Neural progenitor cell (in vitro differentiated cells): ENCODE data around the gene PDZD11. TPM values are rescaled to one million over a fixed set of nuclear protein-coding genes. Genes with fewer than 3 reads are reported as not detected.
A peak's percentile ranks its signal among the peaks of the same experiment; 100 is the strongest.
"Not testable (repeated sequence)": the region's sequence is repeated elsewhere in the genome, so short reads cannot be mapped to it uniquely, and the experiment has no call there.

Source experiments
- DNase-seq: peaks from one replicate; pipeline ENCODE4 v3.0.0-alpha.2; 2016; ENCODE audit warnings: low spot score
- H2AFZ ChIP-seq: fragments of 200-600 bp; sonication (generic); replicated peaks from 2 replicates; pipeline ENCODE4 v1.6.1; 2016; ENCODE audit warnings: antibody characterized with exemption
- H3F3A ChIP-seq: fragments of 200-600 bp; sonication (generic); 2 replicates; pipeline ENCODE4 v1.6.1; 2016; ENCODE audit warnings: antibody characterized with exemption, low read depth
- H3K27ac ChIP-seq: fragments of 200-600 bp; sonication (generic); 2 replicates; pipeline ENCODE4 v1.5.1; 2016; ENCODE audit warnings: mild to moderate bottlenecking
- H3K27me3 ChIP-seq: fragments of 200-600 bp; sonication (generic); 2 replicates; pipeline ENCODE4 v1.6.1; 2016; ENCODE audit warnings: mild to moderate bottlenecking, moderate library complexity
- H3K36me3 ChIP-seq: fragments of 200-600 bp; sonication (generic); 2 replicates; pipeline ENCODE4 v1.5.1; 2016
- H3K4me1 ChIP-seq: fragments of 200-600 bp; sonication (generic); 2 replicates; pipeline ENCODE4 v1.6.1; 2016; ENCODE audit warnings: mixed run types
- H3K4me2 ChIP-seq: fragments of 200-600 bp; sonication (generic); 2 replicates; pipeline ENCODE4 v1.6.1; 2016
- H3K4me3 ChIP-seq: fragments of 200-600 bp; sonication (generic); 2 replicates; pipeline ENCODE4 v1.5.1; 2016
- H3K79me2 ChIP-seq: fragments of 200-600 bp; sonication (generic); 2 replicates; pipeline ENCODE4 v1.6.1; 2016; ENCODE audit warnings: low read depth
- H3K9ac ChIP-seq: fragments of 200-600 bp; sonication (generic); 2 replicates; pipeline ENCODE4 v1.6.1; 2016
- H3K9me3 ChIP-seq: fragments of 200-600 bp; sonication (generic); 2 replicates; pipeline ENCODE4 v1.5.1; 2016; ENCODE audit warnings: low read depth
- H4K20me1 ChIP-seq: fragments of 200-600 bp; sonication (generic); 2 replicates; pipeline ENCODE4 v1.6.1; 2016; ENCODE audit warnings: low read depth
- H3K27ac Mint-ChIP-seq: 3 replicates; pipeline ENCODE4 v1.8.0; 2021; ENCODE audit warnings: mixed read lengths
- H3K27me3 Mint-ChIP-seq: 2 replicates; pipeline ENCODE4 v1.8.0; 2022; ENCODE audit warnings: low read depth, mild to moderate bottlenecking, inconsistent platforms, moderate library complexity, mixed read lengths; ENCODE audit not compliant: insufficient read depth
- H3K36me3 Mint-ChIP-seq: 3 replicates; pipeline ENCODE4 v1.8.0; 2021; ENCODE audit warnings: mixed read lengths
- H3K4me1 Mint-ChIP-seq: 3 replicates; pipeline ENCODE4 v1.8.0; 2021; ENCODE audit warnings: mixed read lengths
- H3K4me3 Mint-ChIP-seq: 3 replicates; pipeline ENCODE4 v1.8.0; 2021; ENCODE audit warnings: mild to moderate bottlenecking, moderate library complexity, mixed read lengths
- H3K9me3 Mint-ChIP-seq: 3 replicates; pipeline ENCODE4 v1.8.0; 2020; ENCODE audit warnings: mixed read lengths
- EZH2 ChIP-seq: fragments of 200-600 bp; sonication (generic); IDR thresholded peaks from 2 replicates; pipeline ENCODE4 v1.6.1; 2017; ENCODE audit warnings: antibody characterized with exemption, mild to moderate bottlenecking, moderate library complexity
- EZH2phosphoT487 ChIP-seq: fragments of 200-600 bp; sonication (generic); IDR thresholded peaks from 2 replicates; pipeline ENCODE4 v1.6.1; 2017; ENCODE audit warnings: antibody characterized with exemption
- total RNA-seq: library from RNA; depleted of rRNA; stranded (reverse); fragments of >200 nt; gene quantifications from 2 replicates; pipeline ENCODE4 v1.2.3, GENCODE V29; 2015; ENCODE audit warnings: low replicate concordance
- TF ChIP-seq, protein P1 (sequence below): fragments of 200-600 bp; sonication (generic); IDR thresholded peaks from 2 replicates; pipeline ENCODE4 v1.5.1; 2017; ENCODE audit warnings: antibody characterized with exemption, mild to moderate bottlenecking

PDZD11 gene
- total RNA-seq, 1 donor from 2014 or later = 27.7 TPM

DNA sequence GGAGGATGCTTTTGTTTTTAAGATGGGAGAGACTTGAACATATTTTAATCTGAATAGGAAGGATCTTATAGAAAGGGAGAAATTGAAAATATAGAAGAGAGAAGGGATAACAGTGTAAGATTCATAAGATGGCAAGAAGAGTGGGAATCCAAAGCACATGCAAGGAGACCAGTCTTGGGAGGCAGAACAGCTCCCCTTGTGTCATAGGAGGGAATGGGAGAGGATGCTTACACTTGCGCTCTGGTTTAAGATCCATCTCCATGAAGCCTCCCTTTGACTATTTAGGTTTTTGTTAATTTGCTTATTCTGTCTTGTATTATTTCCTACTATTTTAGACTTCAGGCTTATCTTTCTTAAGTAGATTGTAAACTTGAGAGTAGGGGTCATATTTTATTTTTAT, 42.9 kb upstream of the PDZD11 start:
- DNase-seq = no peak
- no peak overlapping the region for H2AFZ ChIP-seq

DNA sequence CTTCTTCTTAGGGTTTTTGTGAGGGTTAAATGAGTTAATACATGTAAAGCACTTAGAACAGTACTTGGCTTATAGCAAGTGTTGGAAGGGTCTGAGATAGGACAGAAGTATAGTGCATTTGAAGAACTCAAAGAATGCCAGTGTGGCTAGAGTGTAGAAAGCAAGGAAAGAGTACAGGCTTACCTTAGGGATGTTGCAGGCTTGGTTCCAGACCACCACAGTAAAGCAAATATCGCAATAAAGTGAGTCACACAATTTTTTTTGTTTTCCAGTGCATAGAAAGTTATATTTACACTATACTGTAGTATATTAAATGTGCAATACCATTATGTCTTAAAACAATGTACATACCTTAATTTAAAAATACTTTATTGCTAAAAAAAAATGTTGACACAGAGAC, 41.4 kb upstream of the PDZD11 start:
- H3K36me3 ChIP-seq = no peaks in the 10 kb centered on the region
- no peaks in the 10 kb centered on the region for H3K4me1 Mint-ChIP-seq
- no peaks in the 10 kb centered on the region for H3F3A ChIP-seq
- no peaks in the 10 kb centered on the region for H3K27me3 Mint-ChIP-seq
- TF ChIP-seq EZH2phosphoT487 (no peak), EZH2 (no peak)
- TF ChIP-seq, protein P1, sequence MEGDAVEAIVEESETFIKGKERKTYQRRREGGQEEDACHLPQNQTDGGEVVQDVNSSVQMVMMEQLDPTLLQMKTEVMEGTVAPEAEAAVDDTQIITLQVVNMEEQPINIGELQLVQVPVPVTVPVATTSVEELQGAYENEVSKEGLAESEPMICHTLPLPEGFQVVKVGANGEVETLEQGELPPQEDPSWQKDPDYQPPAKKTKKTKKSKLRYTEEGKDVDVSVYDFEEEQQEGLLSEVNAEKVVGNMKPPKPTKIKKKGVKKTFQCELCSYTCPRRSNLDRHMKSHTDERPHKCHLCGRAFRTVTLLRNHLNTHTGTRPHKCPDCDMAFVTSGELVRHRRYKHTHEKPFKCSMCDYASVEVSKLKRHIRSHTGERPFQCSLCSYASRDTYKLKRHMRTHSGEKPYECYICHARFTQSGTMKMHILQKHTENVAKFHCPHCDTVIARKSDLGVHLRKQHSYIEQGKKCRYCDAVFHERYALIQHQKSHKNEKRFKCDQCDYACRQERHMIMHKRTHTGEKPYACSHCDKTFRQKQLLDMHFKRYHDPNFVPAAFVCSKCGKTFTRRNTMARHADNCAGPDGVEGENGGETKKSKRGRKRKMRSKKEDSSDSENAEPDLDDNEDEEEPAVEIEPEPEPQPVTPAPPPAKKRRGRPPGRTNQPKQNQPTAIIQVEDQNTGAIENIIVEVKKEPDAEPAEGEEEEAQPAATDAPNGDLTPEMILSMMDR = no peak
- no peak for DNase-seq
- H3K36me3 Mint-ChIP-seq = peaks cover 5% of the 10 kb centered on the region
- H3K9me3 ChIP-seq = peaks cover 3% of the 10 kb centered on the region
- no peak overlapping the region for H3K4me2 ChIP-seq
- H3K9me3 Mint-ChIP-seq = no peaks in the 10 kb centered on the region
- H3K27ac Mint-ChIP-seq = no peak overlapping the region
- H2AFZ ChIP-seq = no peak overlapping the region
- H4K20me1 ChIP-seq = no peaks in the 10 kb centered on the region
- no peak overlapping the region for H3K9ac ChIP-seq
- H3K4me3 ChIP-seq = no peak overlapping the region
- no peaks in the 10 kb centered on the region for H3K4me1 ChIP-seq
- H3K27me3 ChIP-seq = no peaks in the 10 kb centered on the region
- H3K4me3 Mint-ChIP-seq = no peak overlapping the region
- no peak overlapping the region for H3K27ac ChIP-seq
- H3K79me2 ChIP-seq = no peaks in the 10 kb centered on the region

More for the DNA sequence above, 42.9 kb upstream of the PDZD11 start:
- Histone ChIP-seq H3K79me2 (no peaks in the 10 kb centered on the region), H4K20me1 (no peaks in the 10 kb centered on the region), H3F3A (no peaks in the 10 kb centered on the region), H3K4me2 (no peak overlapping the region), H3K4me3 (no peak overlapping the region), H3K9ac (no peak overlapping the region), H3K4me1 (no peaks in the 10 kb centered on the region), H3K27me3 (no peaks in the 10 kb centered on the region), H3K9me3 (peaks cover 3% of the 10 kb centered on the region), H3K27ac (no peak overlapping the region), H3K36me3 (no peaks in the 10 kb centered on the region)
- Mint-ChIP-seq H3K27me3 (peaks cover 2% of the 10 kb centered on the region), H3K9me3 (no peaks in the 10 kb centered on the region), H3K27ac (no peak overlapping the region), H3K4me1 (no peaks in the 10 kb centered on the region), H3K36me3 (peaks cover 7% of the 10 kb centered on the region), H3K4me3 (no peak overlapping the region)
- TF ChIP-seq EZH2 (no peak), EZH2phosphoT487 (no peak)
- TF ChIP-seq, protein P1 = peak; percentile 16

GRCh38 chrX:70324326-70324725, 34.6 kb upstream of the PDZD11 start:
- Histone ChIP-seq H3K27me3 (no peaks in the 10 kb centered on the region), H3K4me1 (no peaks in the 10 kb centered on the region), H3K79me2 (no peaks in the 10 kb centered on the region), H3K36me3 (no peaks in the 10 kb centered on the region), H4K20me1 (no peaks in the 10 kb centered on the region), H2AFZ (no peak overlapping the region), H3F3A (no peaks in the 10 kb centered on the region), H3K4me2 (no peak overlapping the region), H3K9ac (no peak overlapping the region), H3K4me3 (no peak overlapping the region), H3K27ac (no peak overlapping the region), H3K9me3 (no peaks in the 10 kb centered on the region)
- Mint-ChIP-seq H3K36me3 (peaks cover 4% of the 10 kb centered on the region), H3K9me3 (no peaks in the 10 kb centered on the region), H3K27me3 (no peaks in the 10 kb centered on the region), H3K4me1 (no peaks in the 10 kb centered on the region), H3K4me3 (no peak overlapping the region), H3K27ac (no peak overlapping the region)
- DNase-seq = no peak
- no peak for TF ChIP-seq EZH2phosphoT487
- TF ChIP-seq, protein P1 = no peak
- TF ChIP-seq EZH2 = no peak

- H4K20me1 ChIP-seq, H3K79me2 ChIP-seq, H3F3A ChIP-seq, H3K4me3 ChIP-seq, H3K36me3 Mint-ChIP-seq, H3K4me3 Mint-ChIP-seq, H3K36me3 ChIP-seq, H3K27me3 ChIP-seq, H3K9ac ChIP-seq, H3K27ac Mint-ChIP-seq, H3K27me3 Mint-ChIP-seq, H3K9me3 Mint-ChIP-seq, H3K4me2 ChIP-seq, H2AFZ ChIP-seq, H3K9me3 ChIP-seq, H3K27ac ChIP-seq, H3K4me1 ChIP-seq, DNase-seq, H3K4me1 Mint-ChIP-seq: not testable (repeated sequence)
Observed at GRCh38 chrX:70323628-70324027, 33.9 kb upstream of the PDZD11 start.
